HEK293T (cell line): ENCODE data around the gene RPP30.

ENCODE experiments used
- ARNT ChIP-seq: fragments of 450-650 bp; IDR thresholded peaks from 2 replicates; pipeline ENCODE4 v1.6.1; 2017; ENCODE audit warnings: mild to moderate bottlenecking
- ZNF384 ChIP-seq: fragments of 450-650 bp; IDR thresholded peaks from 2 replicates; pipeline ENCODE4 v1.6.1; 2016

DNA sequence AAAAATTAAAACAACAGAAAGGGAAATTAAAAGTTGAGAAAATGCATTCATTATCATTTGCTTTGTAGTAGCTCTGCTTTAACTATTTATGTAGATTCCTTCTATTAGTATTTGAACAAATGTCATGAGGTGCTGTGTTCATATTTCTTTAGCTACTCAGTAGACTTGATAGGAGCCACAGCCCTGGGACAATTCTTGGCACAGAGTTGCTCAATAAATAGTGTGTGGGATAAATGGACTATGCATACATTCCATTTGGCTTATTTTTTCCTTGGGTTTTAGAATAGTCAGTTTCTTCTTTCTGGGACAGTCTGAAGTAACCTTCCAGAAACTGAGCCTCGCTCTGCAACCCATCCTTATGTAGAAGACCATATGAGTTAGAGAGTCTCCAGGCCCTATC lies 13.4 kb downstream of the RPP30 start:
- TF ChIP-seq ARNT = no peak
- no peak for TF ChIP-seq ZNF384
